H1 (cell line): ENCODE data around the gene ZNF493. TPM values are rescaled to one million over a fixed set of nuclear protein-coding genes. Genes with fewer than 3 reads are reported as not detected.

Source experiments
- BRCA1 ChIP-seq: IDR thresholded peaks from 2 replicates; pipeline ENCODE4 v1.6.1; 2012; ENCODE audit warnings: low read depth, low read length, improper control_type of control experiment
- CHD7 ChIP-seq: fragments of 300-600 bp; sonication (generic); IDR thresholded peaks from 2 replicates; pipeline ENCODE4 v1.7.1; 2012; ENCODE audit warnings: low read length, moderate library complexity, mild to moderate bottlenecking, inconsistent platforms; ENCODE audit not compliant: insufficient replicate concordance
- E2F6 ChIP-seq: IDR thresholded peaks from 2 replicates; pipeline ENCODE4 v1.6.1; 2012; ENCODE audit warnings: inconsistent platforms
- KDM4A ChIP-seq: IDR thresholded peaks from one replicate; pipeline ENCODE4 v1.7.1; 2012; ENCODE audit warnings: low read depth, mild to moderate bottlenecking, moderate library complexity, low read length, inconsistent platforms; ENCODE audit not compliant: severe bottlenecking
- NANOG ChIP-seq: IDR thresholded peaks from 2 replicates; pipeline ENCODE4 v1.6.1; 2011; ENCODE audit warnings: low read length, low read depth, mild to moderate bottlenecking, inconsistent platforms; ENCODE audit not compliant: insufficient read depth, poor library complexity, severe bottlenecking
- RBBP5 ChIP-seq: IDR thresholded peaks from 2 replicates; pipeline ENCODE4 v1.7.1; 2012; ENCODE audit warnings: low read depth, mild to moderate bottlenecking, inconsistent platforms, low read length, moderate library complexity, borderline replicate concordance
- TEAD4 ChIP-seq: IDR thresholded peaks from 2 replicates; pipeline ENCODE4 v1.6.1; 2012; ENCODE audit warnings: low read depth, low read length, inconsistent platforms, mixed read lengths
- polyA plus RNA-seq, 7 experiments: library from polyadenylated mRNA; depleted of rRNA in 3 of 7; stranded (reverse) in 5 of 7; unstranded in 2 of 7; fragments of >200 nt in 5 of 7; fragments of 200-250 nt in 2 of 7; gene quantifications; 1 replicate in 5 of 7; 2 replicates in 1 of 7; 4 replicates in 1 of 7; pipeline versions ENCODE4 v1.2.1 to v1.2.3, GENCODE V29; 2011 to 2013; ENCODE audit warnings: missing spikeins in 2 of 7, mixed read lengths in 2 of 7
- total RNA-seq: library from RNA; stranded (reverse); fragmentation: NEBNext Ultra II Directional; extraction: Animal tissue kit (Norgen Biotek cat#: 25700); gene quantifications from 2 replicates; pipeline ENCODE4 v1.2.1, GENCODE V29; 2021

The ZNF493 gene
- total and polyA plus RNA-seq, 2 of the 8 experiments (the other 6 are each of a cell fraction or from before 2014, with no cell fraction given) = 9.0 to 32.2 TPM

DNA sequence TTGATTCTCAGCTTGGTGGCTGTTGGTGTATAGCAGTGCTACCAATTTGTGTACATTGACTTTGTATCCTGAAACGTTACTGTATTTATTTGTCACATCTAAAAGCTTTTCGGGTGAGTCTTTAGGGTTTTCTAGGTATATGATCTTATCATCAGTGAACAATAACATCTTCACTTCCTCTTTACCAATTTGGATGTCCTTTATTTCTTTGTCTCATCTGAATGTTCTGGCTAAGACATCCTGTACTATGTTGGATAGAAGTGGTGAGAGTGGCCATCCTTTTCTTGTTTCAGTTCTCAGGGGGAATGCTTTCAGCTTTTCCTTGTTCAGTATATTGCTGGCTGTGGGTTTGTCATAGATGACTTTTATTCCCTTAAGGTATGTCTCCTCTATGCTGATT lies 44.1 kb upstream of the ZNF493 start (continued):
- TF ChIP-seq CHD7 (no peak), E2F6 (no peak), NANOG (no peak), BRCA1 (no peak), TEAD4 (no peak), KDM4A (no peak), RBBP5 (no peak)
- TF ChIP-seq, all 59 proteins: peak for 0
